WTC11 (cell line): ENCODE data around the gene SWT1.

Experiments used
- FOXJ3 ChIP-seq: sonication (generic); formaldehyde crosslinking; IDR thresholded peaks from 2 replicates; pipeline ENCODE4 v1.9.0; 2021; ENCODE audit warnings: missing genetic modification reagents, mild to moderate bottlenecking, borderline replicate concordance
- GABPB1 ChIP-seq: sonication (generic); formaldehyde crosslinking; IDR thresholded peaks from 2 replicates; pipeline ENCODE4 v1.8.1; 2023; ENCODE audit warnings: mild to moderate bottlenecking, missing genetic modification reagents
- IRF2 ChIP-seq: sonication (generic); formaldehyde crosslinking; IDR thresholded peaks from 2 replicates; pipeline ENCODE4 v1.8.0; 2022; ENCODE audit warnings: low read depth, missing genetic modification reagents, borderline replicate concordance
- JUN ChIP-seq: sonication (generic); formaldehyde crosslinking; IDR thresholded peaks from 2 replicates; pipeline ENCODE4 v1.8.0; 2023; ENCODE audit warnings: mild to moderate bottlenecking, missing genetic modification reagents
- NR1H2 ChIP-seq: sonication (generic); formaldehyde crosslinking; IDR thresholded peaks from 2 replicates; pipeline ENCODE4 v1.9.0; 2021; ENCODE audit warnings: mild to moderate bottlenecking, moderate library complexity, missing genetic modification reagents
- NR3C1 ChIP-seq: sonication (generic); formaldehyde crosslinking; conservative IDR thresholded peaks from 2 replicates; pipeline ENCODE4 v1.8.1; 2023; ENCODE audit warnings: low read depth, mild to moderate bottlenecking, missing genetic modification reagents
- SOX15 ChIP-seq: fragments of 250-450 bp; sonication (Bioruptor Pico); IDR thresholded peaks from 2 replicates; pipeline ENCODE4 v1.9.0; 2021; ENCODE audit warnings: mild to moderate bottlenecking
- SP1 ChIP-seq: sonication (generic); formaldehyde crosslinking; conservative IDR thresholded peaks from 2 replicates; pipeline ENCODE4 v1.8.1; 2022; ENCODE audit warnings: missing genetic modification reagents
- ZNF121 ChIP-seq: sonication (generic); formaldehyde crosslinking; IDR thresholded peaks from 2 replicates; pipeline ENCODE4 v1.8.0; 2023; ENCODE audit warnings: missing genetic modification reagents
- TF ChIP-seq, protein P1 (sequence below): fragments of 200-600 bp; IDR thresholded peaks from 2 replicates; pipeline ENCODE4 v1.8.0; 2022; ENCODE audit warnings: antibody characterized with exemption
- TF ChIP-seq, protein P2 (sequence below): sonication (generic); formaldehyde crosslinking; conservative IDR thresholded peaks from 2 replicates; pipeline ENCODE4 v1.8.1; 2022; ENCODE audit warnings: mild to moderate bottlenecking, missing genetic modification reagents
- TF ChIP-seq, protein P3 (sequence below): sonication (generic); formaldehyde crosslinking; IDR thresholded peaks from 2 replicates; pipeline ENCODE4 v1.8.0; 2023; ENCODE audit warnings: missing genetic modification reagents, mild to moderate bottlenecking, borderline replicate concordance

DNA sequence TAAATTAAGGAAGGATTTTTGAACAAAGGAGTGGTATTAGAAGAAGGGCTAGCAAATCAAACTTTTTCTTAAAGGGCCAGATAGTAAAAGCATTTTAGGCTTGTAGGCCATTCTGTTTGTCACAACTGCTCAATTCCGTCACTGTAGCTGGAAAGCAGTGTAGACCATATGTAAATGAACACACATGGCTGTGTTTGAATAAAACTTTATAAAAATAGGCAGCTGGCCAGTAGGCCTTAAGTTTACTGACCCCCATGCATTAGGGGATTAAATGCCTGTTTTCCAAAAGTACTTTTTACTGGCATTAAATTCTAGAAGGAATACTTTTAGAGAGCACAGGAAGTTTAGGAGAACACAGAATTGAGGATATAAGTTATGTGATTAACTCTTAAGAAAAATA lies 151.2 kb downstream of the SWT1 start:
- TF ChIP-seq, protein P1, sequence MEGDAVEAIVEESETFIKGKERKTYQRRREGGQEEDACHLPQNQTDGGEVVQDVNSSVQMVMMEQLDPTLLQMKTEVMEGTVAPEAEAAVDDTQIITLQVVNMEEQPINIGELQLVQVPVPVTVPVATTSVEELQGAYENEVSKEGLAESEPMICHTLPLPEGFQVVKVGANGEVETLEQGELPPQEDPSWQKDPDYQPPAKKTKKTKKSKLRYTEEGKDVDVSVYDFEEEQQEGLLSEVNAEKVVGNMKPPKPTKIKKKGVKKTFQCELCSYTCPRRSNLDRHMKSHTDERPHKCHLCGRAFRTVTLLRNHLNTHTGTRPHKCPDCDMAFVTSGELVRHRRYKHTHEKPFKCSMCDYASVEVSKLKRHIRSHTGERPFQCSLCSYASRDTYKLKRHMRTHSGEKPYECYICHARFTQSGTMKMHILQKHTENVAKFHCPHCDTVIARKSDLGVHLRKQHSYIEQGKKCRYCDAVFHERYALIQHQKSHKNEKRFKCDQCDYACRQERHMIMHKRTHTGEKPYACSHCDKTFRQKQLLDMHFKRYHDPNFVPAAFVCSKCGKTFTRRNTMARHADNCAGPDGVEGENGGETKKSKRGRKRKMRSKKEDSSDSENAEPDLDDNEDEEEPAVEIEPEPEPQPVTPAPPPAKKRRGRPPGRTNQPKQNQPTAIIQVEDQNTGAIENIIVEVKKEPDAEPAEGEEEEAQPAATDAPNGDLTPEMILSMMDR = no peak
- TF ChIP-seq, protein P2, sequence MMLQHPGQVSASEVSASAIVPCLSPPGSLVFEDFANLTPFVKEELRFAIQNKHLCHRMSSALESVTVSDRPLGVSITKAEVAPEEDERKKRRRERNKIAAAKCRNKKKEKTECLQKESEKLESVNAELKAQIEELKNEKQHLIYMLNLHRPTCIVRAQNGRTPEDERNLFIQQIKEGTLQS = no peak
- no peak for TF ChIP-seq JUN (CRISPR knock-in tag)
- no peak for TF ChIP-seq IRF2 (CRISPR knock-in tag)
- TF ChIP-seq FOXJ3 (CRISPR knock-in tag) = no peak
- no peak for TF ChIP-seq NR1H2 (CRISPR knock-in tag)
- no peak for TF ChIP-seq GABPB1
- TF ChIP-seq, protein P3, sequence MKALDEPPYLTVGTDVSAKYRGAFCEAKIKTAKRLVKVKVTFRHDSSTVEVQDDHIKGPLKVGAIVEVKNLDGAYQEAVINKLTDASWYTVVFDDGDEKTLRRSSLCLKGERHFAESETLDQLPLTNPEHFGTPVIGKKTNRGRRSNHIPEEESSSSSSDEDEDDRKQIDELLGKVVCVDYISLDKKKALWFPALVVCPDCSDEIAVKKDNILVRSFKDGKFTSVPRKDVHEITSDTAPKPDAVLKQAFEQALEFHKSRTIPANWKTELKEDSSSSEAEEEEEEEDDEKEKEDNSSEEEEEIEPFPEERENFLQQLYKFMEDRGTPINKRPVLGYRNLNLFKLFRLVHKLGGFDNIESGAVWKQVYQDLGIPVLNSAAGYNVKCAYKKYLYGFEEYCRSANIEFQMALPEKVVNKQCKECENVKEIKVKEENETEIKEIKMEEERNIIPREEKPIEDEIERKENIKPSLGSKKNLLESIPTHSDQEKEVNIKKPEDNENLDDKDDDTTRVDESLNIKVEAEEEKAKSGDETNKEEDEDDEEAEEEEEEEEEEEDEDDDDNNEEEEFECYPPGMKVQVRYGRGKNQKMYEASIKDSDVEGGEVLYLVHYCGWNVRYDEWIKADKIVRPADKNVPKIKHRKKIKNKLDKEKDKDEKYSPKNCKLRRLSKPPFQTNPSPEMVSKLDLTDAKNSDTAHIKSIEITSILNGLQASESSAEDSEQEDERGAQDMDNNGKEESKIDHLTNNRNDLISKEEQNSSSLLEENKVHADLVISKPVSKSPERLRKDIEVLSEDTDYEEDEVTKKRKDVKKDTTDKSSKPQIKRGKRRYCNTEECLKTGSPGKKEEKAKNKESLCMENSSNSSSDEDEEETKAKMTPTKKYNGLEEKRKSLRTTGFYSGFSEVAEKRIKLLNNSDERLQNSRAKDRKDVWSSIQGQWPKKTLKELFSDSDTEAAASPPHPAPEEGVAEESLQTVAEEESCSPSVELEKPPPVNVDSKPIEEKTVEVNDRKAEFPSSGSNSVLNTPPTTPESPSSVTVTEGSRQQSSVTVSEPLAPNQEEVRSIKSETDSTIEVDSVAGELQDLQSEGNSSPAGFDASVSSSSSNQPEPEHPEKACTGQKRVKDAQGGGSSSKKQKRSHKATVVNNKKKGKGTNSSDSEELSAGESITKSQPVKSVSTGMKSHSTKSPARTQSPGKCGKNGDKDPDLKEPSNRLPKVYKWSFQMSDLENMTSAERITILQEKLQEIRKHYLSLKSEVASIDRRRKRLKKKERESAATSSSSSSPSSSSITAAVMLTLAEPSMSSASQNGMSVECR (CRISPR knock-in tag) = no peak
- no peak for TF ChIP-seq ZNF121 (CRISPR knock-in tag)
- TF ChIP-seq SOX15 (CRISPR knock-in tag) = no peak
- TF ChIP-seq SP1 (CRISPR knock-in tag) = no peak
- no peak for TF ChIP-seq NR3C1 (CRISPR knock-in tag)
